Left colon (tissue), 2 donors: ENCODE results near the gene RASGRP2. TPM values are rescaled to one million over a fixed set of nuclear protein-coding genes. Genes with fewer than 3 reads are reported as not detected.
A peak's percentile ranks its signal among the peaks of the same experiment; 100 is the strongest.
"Not testable (repeated sequence)": the region's sequence is repeated elsewhere in the genome, so short reads cannot be mapped to it uniquely, and the experiment has no call there.

Source experiments
- ATAC-seq: fragments of 200-7000 bp; cut with Tn5 transposase; one replicate; pipeline ENCODE4 v1.9.1; 2020; ENCODE audit warnings: mild to moderate bottlenecking, moderate library complexity
- DNase-seq, 2 donors: peaks; one replicate each; pipeline ENCODE4 v3.0.0-alpha.2; 2020
- intact Hi-C, 2 donors: fragments of 100-400 bp; cut with DNase I in 1 of 2; cut with micrococcal nuclease in 1 of 2; formaldehyde crosslinking; loops; one replicate each; pipeline versions ENCODE4 v1.11.2 to v1.14.0; 2022; cut with DNase I, micrococcal nuclease
- total RNA-seq, 2 donors: library from RNA; stranded (reverse); fragmentation: NEBNext Ultra II Directional; extraction: Animal tissue kit (Norgen Biotek cat#: 25700); gene quantifications; one replicate each; pipeline ENCODE4 v1.2.1, GENCODE V29; 2021
- donor health status: DM: no; HTN: no; CAD: no.
- donor health status: DM: yes; HTN: yes; CAD: no.

Gene RASGRP2
- total RNA-seq, 2 donors from 2014 or later = 2.0 to 7.7 TPM

DNA sequence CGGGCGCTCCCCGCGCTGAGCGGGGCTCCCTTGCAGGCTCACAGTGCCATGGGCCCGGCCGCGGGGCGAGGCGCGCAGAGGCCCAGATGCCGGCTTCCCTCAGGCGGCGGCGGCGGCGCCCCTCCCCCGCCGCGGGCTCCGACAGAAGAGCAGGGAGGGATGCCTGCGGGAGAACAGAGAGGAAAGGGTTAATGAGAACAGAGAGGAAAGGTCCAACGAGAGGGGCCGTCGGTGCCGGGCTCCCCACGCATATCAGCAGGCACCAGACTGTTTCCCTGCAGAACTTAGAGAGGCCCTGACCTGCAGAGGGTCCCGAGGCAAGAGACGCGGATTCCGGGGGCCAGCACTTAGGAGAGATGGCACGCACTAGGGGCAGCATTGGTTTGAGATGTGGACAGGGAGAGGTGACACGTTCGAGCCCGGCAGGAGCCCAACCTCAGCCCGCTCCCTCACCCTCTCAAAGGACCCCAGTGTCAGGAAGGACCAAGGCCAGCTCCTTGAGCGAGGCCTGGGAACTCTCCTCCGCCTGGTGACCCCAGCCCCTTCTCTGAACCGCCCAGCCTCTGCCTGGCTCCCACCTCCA is 30.1 kb downstream of the RASGRP2 start:
- ATAC-seq (no peak), DNase-seq (no peak)
- intact Hi-C loops = no loop called here

DNA sequence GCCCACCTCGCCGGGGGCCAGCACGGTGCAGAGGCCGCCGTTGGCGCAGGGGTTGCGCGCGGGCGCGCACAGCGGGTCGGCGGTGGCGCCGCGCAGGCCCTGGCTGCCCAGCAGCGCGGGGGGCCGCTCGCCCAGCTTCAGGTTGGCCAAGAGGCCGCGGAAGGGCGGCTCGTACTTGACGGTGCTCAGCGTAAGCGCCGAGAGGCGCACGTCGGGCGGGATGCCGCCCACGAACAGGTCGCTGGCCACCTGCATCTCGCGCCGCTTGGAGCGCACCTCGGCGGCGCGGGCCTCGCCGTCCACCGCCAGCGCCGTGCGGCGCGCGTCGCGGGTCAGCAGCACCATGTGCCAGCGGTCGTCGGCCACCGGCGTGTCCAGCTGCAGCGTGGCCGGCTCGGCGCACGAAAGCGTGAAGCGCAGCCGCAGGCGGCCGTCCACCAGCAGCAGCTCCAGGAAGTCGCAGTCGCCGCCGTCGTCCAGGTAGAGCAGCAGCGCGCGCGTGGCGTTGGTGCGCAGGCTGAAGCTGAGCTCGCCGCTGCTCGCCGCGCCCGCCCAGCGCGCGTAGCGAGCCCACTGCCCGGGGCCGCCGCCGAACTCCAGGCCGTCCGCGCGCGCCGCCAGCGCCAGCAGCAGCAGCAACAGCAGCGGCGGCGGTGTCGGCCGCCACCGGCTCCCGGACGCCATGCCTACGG is 30.8 kb downstream of the RASGRP2 start:
- ATAC-seq = peak; percentile 87
- intact Hi-C loops = no loop called here
- DNase-seq = peak in 1 of 2 donors; percentile 51

GRCh38 chr11:64712430-64713015 is 31.4 kb downstream of the RASGRP2 start:
- DNase-seq = no peak
- ATAC-seq = no peak
- intact Hi-C loops = no loop called here

DNA sequence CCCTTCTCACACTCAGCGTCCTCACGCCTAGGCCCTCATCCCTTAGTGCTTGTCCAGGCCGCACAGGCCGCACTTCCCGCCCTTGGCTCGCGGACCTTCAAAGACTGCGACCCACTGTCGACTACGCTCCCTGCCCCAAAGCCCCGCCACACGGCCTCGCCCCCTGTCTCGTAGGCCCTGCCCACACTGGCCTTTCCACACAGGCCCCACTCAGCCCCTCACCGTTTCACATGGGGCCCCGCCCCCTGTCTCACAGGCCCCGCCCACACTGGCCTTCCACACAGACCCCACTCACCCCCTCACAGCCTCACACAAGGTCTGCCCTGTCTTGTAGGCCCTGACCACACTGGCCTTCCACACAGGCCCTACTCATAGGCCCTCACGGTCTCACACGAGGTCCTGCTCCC is 32.0 kb downstream of the RASGRP2 start:
- DNase-seq (no peak), ATAC-seq (no peak)
- intact Hi-C loops = no loop called here

- DNase-seq (no peak), ATAC-seq (no peak)
- intact Hi-C loops = no loop called here
Observed at GRCh38 chr11:64711138-64711955, 32.6 kb downstream of the RASGRP2 start.

DNA sequence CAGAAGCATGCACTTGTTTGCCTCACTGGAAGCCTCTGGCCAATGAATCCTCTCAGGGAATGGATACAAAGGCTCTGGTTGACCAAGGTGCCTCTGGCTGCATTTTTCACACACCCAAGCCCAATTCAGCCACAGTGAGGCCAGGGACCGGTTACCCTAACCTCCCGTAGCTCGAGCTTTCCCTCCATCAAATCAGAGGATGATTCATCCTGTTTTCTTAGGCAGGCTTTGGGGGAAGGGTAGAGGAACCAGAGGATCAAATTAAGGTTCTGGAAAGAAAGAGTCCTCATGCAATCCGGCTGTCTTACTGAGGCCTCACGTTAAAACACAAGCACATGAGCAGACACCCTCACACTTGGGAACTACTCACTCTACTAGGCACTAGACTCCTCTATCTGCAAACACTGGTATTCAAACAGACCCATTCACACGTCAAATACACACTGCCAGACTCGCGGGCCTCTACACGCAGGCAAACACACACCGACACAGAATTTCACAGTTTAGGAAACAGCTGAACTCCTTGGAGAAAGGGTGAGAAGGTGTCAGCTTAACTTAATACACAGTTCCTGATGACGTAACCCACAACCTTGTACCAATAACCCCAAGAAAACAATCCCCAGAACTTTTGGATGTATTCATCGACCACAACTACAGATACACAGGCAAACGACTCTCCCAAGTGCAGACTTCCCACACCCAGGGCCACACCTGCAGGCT is 33.4 kb downstream of the RASGRP2 start:
- DNase-seq (no peak), ATAC-seq (peak; percentile 26)
- intact Hi-C loops = no loop called here

DNA sequence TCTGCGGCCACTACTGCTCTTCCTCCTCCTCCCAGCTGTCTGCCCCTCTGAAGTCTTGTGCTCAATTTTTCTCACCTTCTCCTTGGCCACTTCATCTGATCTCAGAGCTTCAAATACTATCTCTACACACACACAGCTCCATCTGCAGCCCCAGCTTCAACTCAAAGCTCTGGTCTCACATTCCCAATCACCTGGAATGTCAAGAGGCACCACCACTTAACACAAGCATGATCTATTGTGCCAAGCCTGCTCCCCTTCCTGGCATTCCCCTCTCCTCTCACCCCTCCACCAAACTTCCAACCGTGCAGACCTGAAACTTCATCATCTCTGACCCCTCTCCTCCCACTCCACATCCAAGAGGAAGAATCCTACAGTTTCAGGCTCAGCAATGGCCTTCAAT is 38.4 kb downstream of the RASGRP2 start:
- DNase-seq (no peak), ATAC-seq (no peak)
- intact Hi-C loops = no loop called here

DNA sequence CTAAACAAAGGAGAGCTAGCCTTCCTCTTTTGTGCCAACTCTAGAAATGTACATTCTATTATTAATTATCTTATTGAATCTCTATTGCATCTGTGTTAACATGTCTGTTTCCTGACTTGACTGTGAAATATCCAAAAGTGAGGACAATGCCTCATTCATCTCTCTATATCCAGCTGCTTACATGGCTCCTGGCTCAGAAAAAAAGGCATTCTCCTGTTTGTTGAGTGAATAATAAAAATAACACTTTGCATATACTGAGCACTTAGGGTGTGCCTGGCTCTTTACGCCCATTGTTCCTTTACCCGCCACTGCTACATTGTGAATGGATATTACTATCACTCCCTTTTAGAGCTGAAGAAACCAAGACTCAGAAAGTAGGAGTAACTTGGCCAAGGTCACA is 40.9 kb downstream of the RASGRP2 start:
- DNase-seq = no peak
- no peak for ATAC-seq
- intact Hi-C loops = no loop called here

GRCh38 chr11:64701956-64702355 is 42.0 kb downstream of the RASGRP2 start:
- intact Hi-C loops, ATAC-seq, DNase-seq: not testable (repeated sequence)

GRCh38 chr11:64698427-64698826 is 45.5 kb downstream of the RASGRP2 start:
- ATAC-seq (no peak), DNase-seq (no peak)
- intact Hi-C loops = no loop called here

GRCh38 chr11:64697663-64698375 is 46.1 kb downstream of the RASGRP2 start:
- no peak for ATAC-seq
- intact Hi-C loops = no loop called here
- no peak for DNase-seq

DNA sequence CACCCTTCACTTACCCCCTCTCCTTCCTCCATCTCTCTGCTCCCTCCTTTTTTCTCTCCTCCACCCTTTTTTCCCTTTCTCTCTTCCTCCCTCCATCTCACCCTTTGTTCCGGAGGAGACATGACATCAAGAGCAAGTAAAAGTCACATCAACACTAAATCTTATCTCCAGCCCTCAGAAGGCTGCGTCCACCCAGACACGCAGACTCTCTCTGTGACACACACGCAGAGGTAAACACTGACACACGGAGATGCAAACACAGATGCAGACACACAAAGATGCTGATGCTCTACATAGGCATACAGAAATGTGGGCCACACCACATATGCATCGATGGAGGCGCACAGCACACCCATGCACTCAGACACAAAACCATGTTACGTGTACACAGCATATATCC is 47.9 kb downstream of the RASGRP2 start:
- intact Hi-C loops = no loop called here
- DNase-seq (no peak), ATAC-seq (no peak)

DNA sequence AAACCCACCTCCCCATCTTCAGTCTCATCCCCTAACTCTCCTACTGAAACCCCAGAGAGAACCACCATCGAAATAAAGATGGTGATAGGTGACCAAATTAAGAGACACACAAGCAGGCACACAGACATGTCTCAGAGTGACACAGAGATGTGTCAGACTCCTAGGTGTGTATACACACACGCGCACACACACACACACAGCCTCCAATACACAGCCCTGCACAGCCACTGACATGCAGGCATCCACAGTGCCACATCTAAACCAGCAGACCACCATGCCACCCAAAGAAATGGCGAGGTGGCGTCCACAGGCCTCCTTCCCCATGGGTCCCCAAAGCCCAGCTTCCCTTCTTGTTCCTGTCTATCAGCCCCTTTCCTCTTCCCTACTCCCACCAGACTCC is 48.4 kb downstream of the RASGRP2 start:
- DNase-seq (no peak), ATAC-seq (no peak)
- intact Hi-C loops = no loop called here

DNA sequence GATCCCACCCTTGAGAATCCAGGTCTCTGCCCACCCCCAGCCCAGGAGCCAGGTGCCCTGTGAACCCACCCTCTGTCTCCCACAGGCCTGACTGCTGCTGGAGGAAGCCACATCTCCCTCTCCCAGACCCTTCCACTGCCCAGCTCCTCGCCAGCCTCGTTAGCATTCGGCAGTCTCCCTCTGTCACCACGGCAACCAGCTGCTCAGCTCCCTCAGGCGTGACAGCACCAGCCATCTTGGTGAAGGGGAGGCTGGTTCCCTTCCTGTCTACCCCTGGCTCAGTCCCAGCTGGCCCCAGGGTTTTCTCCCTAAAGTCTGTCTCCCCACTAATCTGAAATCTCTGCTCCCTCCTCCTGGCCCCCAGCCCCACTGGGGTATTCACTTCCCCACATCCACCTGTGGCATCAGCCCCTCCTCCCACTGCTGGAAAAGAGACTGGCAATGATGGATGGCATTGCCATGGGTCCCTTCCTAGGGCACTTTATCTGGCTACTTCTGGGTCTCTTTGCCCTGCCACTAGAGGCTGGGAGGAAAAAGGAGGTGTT is 49.0 kb downstream of the RASGRP2 start:
- intact Hi-C loops = no loop called here
- ATAC-seq (no peak), DNase-seq (no peak)

DNA sequence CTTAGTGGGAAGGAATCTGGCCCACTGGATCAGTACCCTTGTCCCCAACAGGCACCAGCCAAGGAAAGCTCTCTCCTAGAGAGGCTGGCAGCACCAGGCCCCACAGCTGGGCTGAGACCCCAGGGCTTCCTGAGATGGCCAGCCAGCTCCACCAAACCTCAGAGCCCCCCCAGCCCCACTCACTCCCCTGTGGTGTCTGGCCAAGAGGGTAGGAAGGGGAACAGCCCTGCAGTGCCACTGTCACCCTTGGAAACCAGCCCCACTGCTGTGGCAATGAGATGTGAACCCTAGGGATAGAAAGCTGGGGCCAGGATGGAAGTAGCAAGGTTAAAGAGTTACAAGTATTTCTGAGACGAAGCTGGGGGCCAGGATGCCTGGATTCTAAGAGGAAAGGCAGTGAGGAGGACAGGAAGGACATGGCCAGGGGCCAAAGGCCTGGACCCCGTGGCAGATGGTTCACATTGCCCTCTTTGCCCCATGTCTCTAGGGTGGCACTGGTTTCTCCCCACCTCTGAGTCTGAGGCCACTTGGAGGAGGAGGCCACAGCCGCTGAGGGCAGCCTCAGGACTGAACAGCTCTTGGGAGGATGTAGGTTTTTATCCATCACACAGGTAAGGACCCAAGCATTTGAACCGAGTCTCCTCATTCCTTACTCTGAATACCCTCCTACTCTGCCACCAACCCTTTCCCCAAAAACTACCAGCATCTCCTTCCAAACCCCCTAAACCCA is 49.8 kb downstream of the RASGRP2 start:
- DNase-seq (no peak), ATAC-seq (no peak)
- intact Hi-C loops = no loop called here

DNA sequence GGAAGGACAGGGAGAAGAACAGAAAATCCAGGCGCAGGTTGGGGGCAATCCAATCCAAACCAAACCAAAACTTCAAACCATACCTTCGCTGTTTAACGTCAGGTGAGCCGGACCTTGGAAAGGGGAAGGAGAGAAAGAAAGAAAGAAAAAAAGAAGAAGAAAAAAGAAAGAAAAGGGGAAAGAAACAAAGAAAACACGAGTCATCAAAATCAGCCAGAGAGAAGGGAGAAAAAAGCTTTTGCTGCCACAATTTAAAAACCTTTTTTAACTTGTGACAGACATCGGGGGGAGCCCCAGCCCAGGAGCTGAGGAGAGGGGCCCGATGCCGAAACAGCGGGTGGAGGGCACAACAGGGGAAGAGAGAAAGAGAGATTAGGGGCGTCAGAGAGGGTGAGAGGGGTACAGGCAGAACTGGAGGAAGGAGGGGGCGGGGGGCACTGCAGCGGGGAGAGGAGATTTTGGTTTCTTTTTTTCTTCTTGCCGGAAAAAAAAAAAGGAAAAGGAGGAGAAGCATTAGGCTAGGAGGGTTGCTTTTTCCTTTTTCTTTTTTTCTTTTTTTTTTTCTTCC is 51.1 kb downstream of the RASGRP2 start:
- ATAC-seq (no peak), DNase-seq (no peak)
- intact Hi-C loops = no loop called here

GRCh38 chr11:64691543-64691942 is 52.4 kb downstream of the RASGRP2 start:
- no peak for ATAC-seq
- no peak for DNase-seq

More at GRCh38 chr11:64691543-64691942, 52.4 kb downstream of the RASGRP2 start:
- intact Hi-C loops = no loop called here
